Measurements from ENCODE around the gene PRKG2. TPM values are rescaled to one million over a fixed set of nuclear protein-coding genes. Genes with fewer than 3 reads are reported as not detected.

Gene PRKG2
- total RNA-seq, 1 donor from 2014 or later = 2.3 TPM

GRCh38 chr4:81146466-81146865, 68.6 kb downstream of the PRKG2 start:
- H3K79me2 ChIP-seq (ENCODE audit: low read depth) = no peaks in the 10 kb centered on the region
- no peaks in the 10 kb centered on the region for H3F3A ChIP-seq (ENCODE audit: low read depth)
- no peaks in the 10 kb centered on the region for H3K36me3 ChIP-seq
- no peaks in the 10 kb centered on the region for H3K27me3 ChIP-seq
- H3K9me3 Mint-ChIP-seq = no peaks in the 10 kb centered on the region
- H3K9me3 ChIP-seq (ENCODE audit: low read depth) = no peaks in the 10 kb centered on the region
- H3K4me1 Mint-ChIP-seq = no peaks in the 10 kb centered on the region
- no peak overlapping the region for H3K9ac ChIP-seq
- H3K27ac Mint-ChIP-seq = no peak overlapping the region
- H3K27ac ChIP-seq = no peak overlapping the region
- no peak overlapping the region for H3K4me2 ChIP-seq
- H3K4me3 ChIP-seq = no peak overlapping the region
- no peak for TF ChIP-seq EZH2phosphoT487 (IDR thresholded peaks at IDR 0.05)
- TF ChIP-seq CTCF (IDR thresholded peaks at IDR 0.05) = no peak
- TF ChIP-seq EZH2 (IDR thresholded peaks at IDR 0.05) = no peak
- H3K4me1 ChIP-seq = no peaks in the 10 kb centered on the region
- no peaks in the 10 kb centered on the region for H4K20me1 ChIP-seq (ENCODE audit: low read depth)
- H3K4me3 Mint-ChIP-seq = no peak overlapping the region
- DNase-seq (ENCODE audit: low spot score) = no peak
- H2AFZ ChIP-seq (replicated peaks) = no peak overlapping the region
- no peaks in the 10 kb centered on the region for H3K27me3 Mint-ChIP-seq (ENCODE audit: insufficient read depth, low read depth)
- no peaks in the 10 kb centered on the region for H3K36me3 Mint-ChIP-seq

- no peaks in the 10 kb centered on the region for H3K36me3 ChIP-seq
- H3K27ac ChIP-seq = no peak overlapping the region
- no peaks in the 10 kb centered on the region for H3K9me3 ChIP-seq (ENCODE audit: low read depth)
- H3F3A ChIP-seq (ENCODE audit: low read depth) = no peaks in the 10 kb centered on the region
- Mint-ChIP-seq H3K4me3 (no peak overlapping the region), H3K4me1 (no peaks in the 10 kb centered on the region), H3K27me3 (ENCODE audit: insufficient read depth, low read depth) (no peaks in the 10 kb centered on the region), H3K9me3 (no peaks in the 10 kb centered on the region), H3K36me3 (no peaks in the 10 kb centered on the region), H3K27ac (no peak overlapping the region)
- H3K9ac ChIP-seq = no peak overlapping the region
- no peak for TF ChIP-seq CTCF (IDR thresholded peaks at IDR 0.05)
- TF ChIP-seq EZH2phosphoT487 (IDR thresholded peaks at IDR 0.05) = no peak
- TF ChIP-seq EZH2 (IDR thresholded peaks at IDR 0.05) = no peak
- H2AFZ ChIP-seq (replicated peaks) = no peak overlapping the region
- no peaks in the 10 kb centered on the region for H3K4me1 ChIP-seq
- H3K4me2 ChIP-seq = no peak overlapping the region
- no peaks in the 10 kb centered on the region for H3K27me3 ChIP-seq
- H3K4me3 ChIP-seq = no peak overlapping the region
- no peak for DNase-seq (ENCODE audit: low spot score)
- no peaks in the 10 kb centered on the region for H4K20me1 ChIP-seq (ENCODE audit: low read depth)
- H3K79me2 ChIP-seq (ENCODE audit: low read depth) = no peaks in the 10 kb centered on the region
Measured at GRCh38 chr4:81143183-81143582, 71.8 kb downstream of the PRKG2 start.

GRCh38 chr4:81142744-81143143, 72.3 kb downstream of the PRKG2 start:
- Histone ChIP-seq H3F3A (ENCODE audit: low read depth) (no peaks in the 10 kb centered on the region), H3K36me3 (no peaks in the 10 kb centered on the region), H3K4me2 (no peak overlapping the region), H3K4me1 (no peaks in the 10 kb centered on the region), H3K9ac (no peak overlapping the region), H4K20me1 (ENCODE audit: low read depth) (no peaks in the 10 kb centered on the region), H3K79me2 (ENCODE audit: low read depth) (no peaks in the 10 kb centered on the region), H3K9me3 (ENCODE audit: low read depth) (no peaks in the 10 kb centered on the region), H3K4me3 (no peak overlapping the region), H2AFZ (replicated peaks) (no peak overlapping the region), H3K27me3 (no peaks in the 10 kb centered on the region), H3K27ac (no peak overlapping the region)
- Mint-ChIP-seq H3K36me3 (no peaks in the 10 kb centered on the region), H3K9me3 (no peaks in the 10 kb centered on the region), H3K4me3 (no peak overlapping the region), H3K27me3 (ENCODE audit: insufficient read depth, low read depth) (no peaks in the 10 kb centered on the region), H3K27ac (no peak overlapping the region), H3K4me1 (no peaks in the 10 kb centered on the region)
- no peak for TF ChIP-seq EZH2 (IDR thresholded peaks at IDR 0.05)
- no peak for TF ChIP-seq CTCF (IDR thresholded peaks at IDR 0.05)
- TF ChIP-seq EZH2phosphoT487 (IDR thresholded peaks at IDR 0.05) = no peak
- DNase-seq (ENCODE audit: low spot score) = no peak
